ENCODE measurements around the gene NR2F1-AS1.

DNA sequence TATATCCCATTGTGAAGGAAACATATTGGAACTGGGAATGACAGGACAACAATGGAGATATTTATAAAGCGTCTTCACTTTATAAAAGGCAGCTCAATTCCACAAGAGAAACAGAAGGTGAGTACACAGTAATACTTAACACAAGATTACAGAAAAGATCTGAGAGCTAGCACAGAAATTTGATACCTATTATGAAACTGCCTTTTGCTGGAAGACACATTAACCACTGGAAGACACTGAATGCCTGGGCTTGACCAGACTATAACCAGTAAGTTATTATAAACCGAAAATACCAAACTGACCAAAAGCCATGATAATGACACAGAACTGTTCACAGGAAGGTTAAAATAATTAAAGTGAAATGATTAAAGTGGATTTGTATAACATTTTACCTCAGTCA lies 195.4 kb downstream of the NR2F1-AS1 start:
- TF ChIP-seq CTCF (IDR thresholded peaks at IDR 0.05) (no peak), TCF7 (CRISPR knock-in tag; IDR thresholded peaks at IDR 0.05; ENCODE audit: low read depth) (no peak), CREB1 (CRISPR knock-in tag; IDR thresholded peaks at IDR 0.05) (no peak)
